Measurements from ENCODE around the gene RAPGEF6. TPM values are rescaled to one million over a fixed set of nuclear protein-coding genes. Genes with fewer than 3 reads are reported as not detected.

RAPGEF6 gene
- total and polyA plus RNA-seq, 4 donors = 3.9 to 73.1 (median 10.8) TPM

DNA sequence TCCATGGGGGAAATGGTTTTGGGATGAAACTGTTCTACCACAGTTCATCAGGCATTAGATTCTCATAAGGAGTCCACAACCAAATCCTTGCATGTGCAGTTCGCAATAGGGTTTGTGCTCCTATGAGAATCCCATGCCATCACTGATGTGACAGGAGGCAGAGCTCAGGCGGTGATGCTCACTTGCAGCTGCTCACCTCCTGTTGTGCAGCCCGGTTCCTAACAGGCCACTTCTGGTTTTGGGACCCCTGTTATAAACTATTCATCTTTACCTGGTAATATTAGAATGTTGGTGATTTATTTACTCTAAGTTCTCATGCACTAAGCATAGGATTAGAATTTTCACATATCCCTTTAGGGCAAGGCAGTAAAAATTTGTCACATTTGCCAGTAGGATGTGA is 248.9 kb downstream of the RAPGEF6 start:
- H3K36me3 ChIP-seq (ENCODE audit: control insufficient read depth in 4 of 4, insufficient read depth in 4 of 4, low read length in 4 of 4) = peaks cover 0 to 10% (median 1%) of the 10 kb centered on the region in 4 donors
- no peak overlapping the region for H3K4me3 ChIP-seq
- H3K27me3 ChIP-seq (ENCODE audit: control insufficient read depth in 3 of 3, insufficient read depth in 3 of 3, low read length in 2 of 3) = no peaks in the 10 kb centered on the region
- WGBS, 2 donors = 96 to 100% methylated on average over 3 of the region's 3 CpGs
- H3K9me3 ChIP-seq (ENCODE audit: control insufficient read depth in 4 of 4, insufficient read depth in 3 of 4, low read length in 3 of 4) = no peaks in the 10 kb centered on the region
- ATAC-seq (ENCODE audit: insufficient read depth, low FRiP score) (no peak), DNase-seq (no peak)
- H3K9ac ChIP-seq (ENCODE audit: insufficient read depth in 1 of 2, low read length in 2 of 2) = no peak overlapping the region
- H3K4me1 ChIP-seq (ENCODE audit: control insufficient read depth in 5 of 5, insufficient read depth in 5 of 5, low read length in 5 of 5) = peaks cover 0 to 8% (median 0%) of the 10 kb centered on the region in 5 donors
- TF ChIP-seq, protein P1, sequence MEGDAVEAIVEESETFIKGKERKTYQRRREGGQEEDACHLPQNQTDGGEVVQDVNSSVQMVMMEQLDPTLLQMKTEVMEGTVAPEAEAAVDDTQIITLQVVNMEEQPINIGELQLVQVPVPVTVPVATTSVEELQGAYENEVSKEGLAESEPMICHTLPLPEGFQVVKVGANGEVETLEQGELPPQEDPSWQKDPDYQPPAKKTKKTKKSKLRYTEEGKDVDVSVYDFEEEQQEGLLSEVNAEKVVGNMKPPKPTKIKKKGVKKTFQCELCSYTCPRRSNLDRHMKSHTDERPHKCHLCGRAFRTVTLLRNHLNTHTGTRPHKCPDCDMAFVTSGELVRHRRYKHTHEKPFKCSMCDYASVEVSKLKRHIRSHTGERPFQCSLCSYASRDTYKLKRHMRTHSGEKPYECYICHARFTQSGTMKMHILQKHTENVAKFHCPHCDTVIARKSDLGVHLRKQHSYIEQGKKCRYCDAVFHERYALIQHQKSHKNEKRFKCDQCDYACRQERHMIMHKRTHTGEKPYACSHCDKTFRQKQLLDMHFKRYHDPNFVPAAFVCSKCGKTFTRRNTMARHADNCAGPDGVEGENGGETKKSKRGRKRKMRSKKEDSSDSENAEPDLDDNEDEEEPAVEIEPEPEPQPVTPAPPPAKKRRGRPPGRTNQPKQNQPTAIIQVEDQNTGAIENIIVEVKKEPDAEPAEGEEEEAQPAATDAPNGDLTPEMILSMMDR (IDR thresholded peaks at IDR 0.05; ENCODE audit: control extremely low read depth, extremely low read depth) = no peak
- H3K27ac ChIP-seq (ENCODE audit: low read depth in 1 of 2, low read length in 1 of 2) = peak overlapping the region in 1 of 2 donors; percentile 67

DNA sequence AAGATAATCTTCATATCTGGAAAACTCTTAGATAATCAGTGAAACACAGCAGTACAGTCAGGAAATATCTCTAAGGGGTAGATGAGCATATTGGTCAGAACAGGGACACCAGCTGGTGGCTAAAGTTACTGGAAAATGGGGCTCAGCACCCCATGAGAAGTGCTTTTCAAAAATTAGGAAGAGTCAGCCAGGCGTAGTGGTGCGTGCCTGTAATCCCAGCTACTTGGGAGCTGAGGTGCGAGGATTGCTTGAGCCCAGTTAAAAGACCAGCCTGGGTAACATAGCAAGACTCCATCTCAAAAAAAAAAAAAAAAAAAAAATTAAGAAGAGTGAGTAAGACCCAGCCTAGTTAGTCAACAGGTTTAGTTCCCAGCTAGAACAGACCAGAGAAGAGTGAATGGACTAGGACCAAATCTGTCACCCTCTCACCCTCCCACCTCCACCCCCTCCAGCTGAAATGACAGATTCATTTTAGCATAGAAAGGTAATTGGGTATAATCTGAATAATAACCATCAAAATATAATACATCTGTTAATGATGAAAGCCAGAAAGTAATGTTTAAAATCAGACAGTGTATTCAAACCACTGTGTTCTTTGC is 250.3 kb downstream of the RAPGEF6 start:
- DNase-seq (no peak), ATAC-seq (ENCODE audit: insufficient read depth, low FRiP score) (no peak)
- Histone ChIP-seq H3K27ac (ENCODE audit: low read depth in 1 of 2, low read length in 1 of 2) (no peak overlapping the region), H3K27me3 (ENCODE audit: control insufficient read depth in 3 of 3, insufficient read depth in 3 of 3, low read length in 2 of 3) (no peaks in the 10 kb centered on the region), H3K9ac (ENCODE audit: insufficient read depth in 1 of 2, low read length in 2 of 2) (no peak overlapping the region), H3K4me3 (no peak overlapping the region), H3K9me3 (ENCODE audit: control insufficient read depth in 4 of 4, insufficient read depth in 3 of 4, low read length in 3 of 4) (no peaks in the 10 kb centered on the region), H3K4me1 (ENCODE audit: control insufficient read depth in 5 of 5, insufficient read depth in 5 of 5, low read length in 5 of 5) (peaks cover 0 to 10% (median 0%) of the 10 kb centered on the region in 5 donors), H3K36me3 (ENCODE audit: control insufficient read depth in 4 of 4, insufficient read depth in 4 of 4, low read length in 4 of 4) (peaks cover 0 to 7% (median 1%) of the 10 kb centered on the region in 4 donors)
- TF ChIP-seq, protein P1 (IDR thresholded peaks at IDR 0.05; ENCODE audit: control extremely low read depth, extremely low read depth) = no peak
- 97 to 100% methylated on average over 3 of the region's 3 CpGs for WGBS, 2 donors

DNA sequence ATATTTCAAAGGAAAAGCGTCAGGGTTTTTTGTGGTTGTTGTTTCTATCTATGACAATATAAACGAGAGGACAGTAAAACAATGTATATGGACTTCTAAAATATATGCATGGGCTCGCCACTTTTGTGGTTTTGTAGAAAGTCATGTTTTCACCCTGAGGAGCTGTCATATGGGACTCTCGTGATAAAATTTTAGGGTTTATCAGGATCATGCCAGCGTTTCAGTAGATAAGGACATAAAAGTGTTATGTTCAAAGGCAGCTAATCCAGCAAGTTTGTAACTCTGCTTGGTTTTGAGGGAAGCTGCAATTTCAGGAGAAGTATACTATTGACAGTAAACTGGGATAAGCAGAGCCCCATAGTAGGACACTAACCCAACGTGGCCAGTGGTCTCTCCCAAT is 250.9 kb downstream of the RAPGEF6 start:
- TF ChIP-seq, protein P1 (IDR thresholded peaks at IDR 0.05; ENCODE audit: control extremely low read depth, extremely low read depth) = no peak
- no peak for DNase-seq
- ATAC-seq (ENCODE audit: insufficient read depth, low FRiP score) = no peak
- Histone ChIP-seq H3K4me1 (ENCODE audit: control insufficient read depth in 5 of 5, insufficient read depth in 5 of 5, low read length in 5 of 5) (peaks cover 0 to 10% (median 3%) of the 10 kb centered on the region in 5 donors), H3K9ac (ENCODE audit: insufficient read depth in 1 of 2, low read length in 2 of 2) (no peak overlapping the region), H3K4me3 (no peak overlapping the region), H3K27me3 (ENCODE audit: control insufficient read depth in 3 of 3, insufficient read depth in 3 of 3, low read length in 2 of 3) (no peaks in the 10 kb centered on the region), H3K36me3 (ENCODE audit: control insufficient read depth in 4 of 4, insufficient read depth in 4 of 4, low read length in 4 of 4) (peaks cover 0 to 7% (median 1%) of the 10 kb centered on the region in 4 donors), H3K9me3 (ENCODE audit: control insufficient read depth in 4 of 4, insufficient read depth in 3 of 4, low read length in 3 of 4) (no peaks in the 10 kb centered on the region), H3K27ac (ENCODE audit: low read depth in 1 of 2, low read length in 1 of 2) (no peak overlapping the region)
- WGBS, 2 donors = 71 to 75% methylated on average over 6 of the region's 6 CpGs
